ENCODE data around the gene GRB10.

GRCh38 chr7:50778189-50778588 is 4.5 kb downstream of the GRB10 start:
- no peak for TF ChIP-seq EZH2 (IDR thresholded peaks at IDR 0.05; ENCODE audit: low read depth)
- TF ChIP-seq CTCF (conservative IDR thresholded peaks at IDR 0.05), result no peak
